ENCODE measurements around the gene LGALS16.

DNA sequence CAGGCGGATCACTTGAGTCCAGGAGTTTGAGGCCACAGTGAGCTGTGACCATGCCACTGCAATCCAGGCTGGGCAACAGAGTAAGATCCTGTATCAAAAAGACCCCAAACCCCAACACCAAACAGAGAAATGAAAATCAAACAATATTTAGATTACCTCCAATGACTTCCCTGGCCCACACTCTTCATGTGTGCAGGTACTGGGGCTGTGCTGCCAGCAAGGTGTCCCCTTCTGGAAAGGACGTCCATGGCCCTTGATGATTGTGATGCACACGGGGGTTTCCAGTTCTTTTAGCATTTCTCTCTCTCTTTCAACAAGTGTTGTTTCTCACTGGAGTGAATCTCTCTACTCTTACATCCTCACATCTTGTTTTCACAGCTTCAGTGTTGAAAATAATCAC, 24.9 kb downstream of the LGALS16 start:
- TF ChIP-seq, protein P1, sequence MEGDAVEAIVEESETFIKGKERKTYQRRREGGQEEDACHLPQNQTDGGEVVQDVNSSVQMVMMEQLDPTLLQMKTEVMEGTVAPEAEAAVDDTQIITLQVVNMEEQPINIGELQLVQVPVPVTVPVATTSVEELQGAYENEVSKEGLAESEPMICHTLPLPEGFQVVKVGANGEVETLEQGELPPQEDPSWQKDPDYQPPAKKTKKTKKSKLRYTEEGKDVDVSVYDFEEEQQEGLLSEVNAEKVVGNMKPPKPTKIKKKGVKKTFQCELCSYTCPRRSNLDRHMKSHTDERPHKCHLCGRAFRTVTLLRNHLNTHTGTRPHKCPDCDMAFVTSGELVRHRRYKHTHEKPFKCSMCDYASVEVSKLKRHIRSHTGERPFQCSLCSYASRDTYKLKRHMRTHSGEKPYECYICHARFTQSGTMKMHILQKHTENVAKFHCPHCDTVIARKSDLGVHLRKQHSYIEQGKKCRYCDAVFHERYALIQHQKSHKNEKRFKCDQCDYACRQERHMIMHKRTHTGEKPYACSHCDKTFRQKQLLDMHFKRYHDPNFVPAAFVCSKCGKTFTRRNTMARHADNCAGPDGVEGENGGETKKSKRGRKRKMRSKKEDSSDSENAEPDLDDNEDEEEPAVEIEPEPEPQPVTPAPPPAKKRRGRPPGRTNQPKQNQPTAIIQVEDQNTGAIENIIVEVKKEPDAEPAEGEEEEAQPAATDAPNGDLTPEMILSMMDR (IDR thresholded peaks at IDR 0.05), result no peak
- no peak for TF ChIP-seq POLR2A (IDR thresholded peaks at IDR 0.05)

Measured in esophagus squamous epithelium (tissue), 4 donors.